HepG2 (cell line): ENCODE results near the gene PPP3R1. TPM values are rescaled to one million over a fixed set of nuclear protein-coding genes. Genes with fewer than 3 reads are reported as not detected.

Experiments used
- DNMT1 ChIP-seq: sonication (generic); formaldehyde crosslinking; IDR thresholded peaks from 2 replicates; pipeline ENCODE4 v1.5.1; 2020; ENCODE audit warnings: mild to moderate bottlenecking, missing genetic modification reagents
- ELF4 ChIP-seq: sonication (generic); formaldehyde crosslinking; IDR thresholded peaks from 2 replicates; pipeline ENCODE4 v1.5.0; 2020; ENCODE audit warnings: missing genetic modification reagents, mild to moderate bottlenecking, moderate library complexity, borderline replicate concordance
- HHEX ChIP-seq: IDR thresholded peaks from 2 replicates; pipeline ENCODE4 v1.6.1; 2016; ENCODE audit warnings: control low read depth
- HNRNPUL1 ChIP-seq: fragments of 200-400 bp; formaldehyde crosslinking; IDR thresholded peaks from 2 replicates; pipeline ENCODE4 v1.6.1; 2017; ENCODE audit warnings: low read depth, mild to moderate bottlenecking, low read length, moderate library complexity
- HOXA3 ChIP-seq: sonication (generic); formaldehyde crosslinking; IDR thresholded peaks from 2 replicates; pipeline ENCODE4 v1.5.0; 2020; ENCODE audit warnings: missing genetic modification reagents
- KAT7 ChIP-seq: IDR thresholded peaks from 2 replicates; pipeline ENCODE4 v1.6.1; 2018; ENCODE audit warnings: borderline replicate concordance, missing compliant biosample characterization
- REPIN1 ChIP-seq: sonication (generic); formaldehyde crosslinking; IDR thresholded peaks from 2 replicates; pipeline ENCODE4 v1.8.0; 2022; ENCODE audit warnings: missing genetic modification reagents, low read depth, mild to moderate bottlenecking, borderline replicate concordance
- RFX3 ChIP-seq: IDR thresholded peaks from 2 replicates; pipeline ENCODE4 v1.6.1; 2016; ENCODE audit warnings: missing biosample characterization, missing genetic modification reagents
- ZFYVE20 ChIP-seq: sonication (generic); formaldehyde crosslinking; IDR thresholded peaks from 2 replicates; pipeline ENCODE4 v1.8.0; 2023; ENCODE audit warnings: low read depth, mild to moderate bottlenecking, moderate library complexity, missing genetic modification reagents, borderline replicate concordance
- ZKSCAN1 ChIP-seq: fragments of 150-350 bp; IDR thresholded peaks from 2 replicates; pipeline ENCODE4 v1.6.1; 2014; ENCODE audit warnings: low read length
- ZNF282 ChIP-seq: fragments of 450-650 bp; IDR thresholded peaks from 2 replicates; pipeline ENCODE4 v1.6.1; 2018; ENCODE audit not compliant: partially characterized antibody
- ZNF761 ChIP-seq: sonication (generic); formaldehyde crosslinking; conservative IDR thresholded peaks from 2 replicates; pipeline ENCODE4 v1.4.0; 2020; ENCODE audit warnings: mild to moderate bottlenecking, missing genetic modification reagents
- ZNF83 ChIP-seq: sonication (generic); formaldehyde crosslinking; IDR thresholded peaks from 2 replicates; pipeline ENCODE4 v1.4.0; 2020; ENCODE audit warnings: missing genetic modification reagents, mild to moderate bottlenecking, borderline replicate concordance
- polyA plus RNA-seq, 8 experiments: library from polyadenylated mRNA; depleted of rRNA in 3 of 8; stranded (reverse) in 7 of 8; unstranded in 1 of 8; fragments of >200 nt; fragmentation: Illumina TruSeq in 4 of 8; extraction: Trizol in 4 of 8; gene quantifications; 2 replicates each; pipeline versions ENCODE4 v1.2.1 to v1.2.3, GENCODE V29; 2011 to 2016; ENCODE audit warnings: low read depth in 4 of 8, missing spikeins in 1 of 8, mixed read lengths in 1 of 8; ENCODE audit not compliant: insufficient read depth in 1 of 8
- total RNA-seq, 5 experiments: library from RNA; depleted of rRNA; stranded (reverse); fragments of >200 nt; fragmentation: Illumina TruSeq; extraction: Trizol; gene quantifications; 2 replicates each; pipeline ENCODE4 v1.2.3, GENCODE V29; 2016; ENCODE audit warnings: low read depth in 1 of 5
- TF ChIP-seq, protein P1 (sequence below): sonication (generic); formaldehyde crosslinking; IDR thresholded peaks from 2 replicates; pipeline ENCODE4 v1.4.0; 2020; ENCODE audit warnings: missing genetic modification reagents, borderline replicate concordance
- TF ChIP-seq, protein P2 (sequence below): sonication (generic); formaldehyde crosslinking; IDR thresholded peaks from 2 replicates; pipeline ENCODE4 v1.8.0; 2023; ENCODE audit warnings: mild to moderate bottlenecking, missing genetic modification reagents
- TF ChIP-seq, protein P3 (sequence below): sonication (generic); formaldehyde crosslinking; IDR thresholded peaks from 2 replicates; pipeline ENCODE4 v1.4.0; 2020; ENCODE audit warnings: missing genetic modification reagents, borderline replicate concordance
- TF ChIP-seq, protein P4 (sequence below): sonication (generic); formaldehyde crosslinking; IDR thresholded peaks from 2 replicates; pipeline ENCODE4 v1.8.1; 2022; ENCODE audit warnings: low read depth, mild to moderate bottlenecking, missing genetic modification reagents

Gene PPP3R1
- total and polyA plus RNA-seq, 2 of the 13 experiments (the other 11 are each of a cell fraction or from before 2014, with no cell fraction given), result 11.6 to 25.7 TPM

DNA sequence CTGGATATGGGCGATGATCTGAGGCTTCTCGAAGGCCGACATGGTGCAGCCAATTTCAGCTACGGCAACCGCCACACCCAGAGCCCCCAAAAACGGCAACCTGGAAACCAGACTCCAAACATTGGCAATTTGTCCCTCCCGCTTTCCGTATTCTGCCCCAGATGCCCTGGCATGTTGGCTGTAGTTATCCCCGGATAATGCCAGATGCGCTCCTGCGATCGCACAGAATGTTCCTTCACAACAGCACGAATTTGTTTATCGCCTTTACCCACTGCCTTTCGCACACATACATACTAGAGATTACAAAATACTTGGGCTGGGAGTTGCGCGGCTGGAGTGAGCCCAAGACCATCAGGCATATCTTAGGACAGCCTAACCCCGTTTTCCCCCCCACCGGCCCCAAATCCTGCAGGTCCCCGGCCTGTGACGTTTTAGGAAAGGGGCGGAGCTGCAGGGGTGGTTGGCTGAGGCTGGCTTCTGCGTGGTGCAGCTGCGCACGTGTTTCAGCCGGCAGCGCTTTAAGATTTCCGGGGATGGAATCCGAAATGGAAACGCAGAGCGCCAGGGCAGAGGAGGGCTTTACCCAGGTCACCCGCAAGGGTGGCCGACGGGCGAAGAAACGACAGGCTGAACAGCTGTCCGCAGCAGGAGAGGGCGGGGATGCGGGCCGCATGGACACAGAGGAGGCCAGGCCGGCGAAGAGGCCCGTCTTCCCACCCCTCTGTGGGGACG lies 94.8 kb downstream of the PPP3R1 start, which contains the start of gene PNO1 (continued):
- TF ChIP-seq, protein P1, sequence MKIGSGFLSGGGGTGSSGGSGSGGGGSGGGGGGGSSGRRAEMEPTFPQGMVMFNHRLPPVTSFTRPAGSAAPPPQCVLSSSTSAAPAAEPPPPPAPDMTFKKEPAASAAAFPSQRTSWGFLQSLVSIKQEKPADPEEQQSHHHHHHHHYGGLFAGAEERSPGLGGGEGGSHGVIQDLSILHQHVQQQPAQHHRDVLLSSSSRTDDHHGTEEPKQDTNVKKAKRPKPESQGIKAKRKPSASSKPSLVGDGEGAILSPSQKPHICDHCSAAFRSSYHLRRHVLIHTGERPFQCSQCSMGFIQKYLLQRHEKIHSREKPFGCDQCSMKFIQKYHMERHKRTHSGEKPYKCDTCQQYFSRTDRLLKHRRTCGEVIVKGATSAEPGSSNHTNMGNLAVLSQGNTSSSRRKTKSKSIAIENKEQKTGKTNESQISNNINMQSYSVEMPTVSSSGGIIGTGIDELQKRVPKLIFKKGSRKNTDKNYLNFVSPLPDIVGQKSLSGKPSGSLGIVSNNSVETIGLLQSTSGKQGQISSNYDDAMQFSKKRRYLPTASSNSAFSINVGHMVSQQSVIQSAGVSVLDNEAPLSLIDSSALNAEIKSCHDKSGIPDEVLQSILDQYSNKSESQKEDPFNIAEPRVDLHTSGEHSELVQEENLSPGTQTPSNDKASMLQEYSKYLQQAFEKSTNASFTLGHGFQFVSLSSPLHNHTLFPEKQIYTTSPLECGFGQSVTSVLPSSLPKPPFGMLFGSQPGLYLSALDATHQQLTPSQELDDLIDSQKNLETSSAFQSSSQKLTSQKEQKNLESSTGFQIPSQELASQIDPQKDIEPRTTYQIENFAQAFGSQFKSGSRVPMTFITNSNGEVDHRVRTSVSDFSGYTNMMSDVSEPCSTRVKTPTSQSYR (CRISPR knock-in tag), result no peak
- no peak; the same call in 1 of the 2 replicates for TF ChIP-seq ZNF83
- TF ChIP-seq ZFYVE20 (CRISPR knock-in tag), result no peak
- TF ChIP-seq, protein P2, sequence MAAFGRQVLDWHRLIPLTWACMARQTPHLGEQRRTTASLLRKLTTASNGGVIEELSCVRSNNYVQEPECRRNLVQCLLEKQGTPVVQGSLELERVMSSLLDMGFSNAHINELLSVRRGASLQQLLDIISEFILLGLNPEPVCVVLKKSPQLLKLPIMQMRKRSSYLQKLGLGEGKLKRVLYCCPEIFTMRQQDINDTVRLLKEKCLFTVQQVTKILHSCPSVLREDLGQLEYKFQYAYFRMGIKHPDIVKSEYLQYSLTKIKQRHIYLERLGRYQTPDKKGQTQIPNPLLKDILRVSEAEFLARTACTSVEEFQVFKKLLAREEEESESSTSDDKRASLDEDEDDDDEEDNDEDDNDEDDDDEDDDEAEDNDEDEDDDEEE, result peak; percentile 28; the same call in 1 of the 2 replicates
- TF ChIP-seq, protein P3, sequence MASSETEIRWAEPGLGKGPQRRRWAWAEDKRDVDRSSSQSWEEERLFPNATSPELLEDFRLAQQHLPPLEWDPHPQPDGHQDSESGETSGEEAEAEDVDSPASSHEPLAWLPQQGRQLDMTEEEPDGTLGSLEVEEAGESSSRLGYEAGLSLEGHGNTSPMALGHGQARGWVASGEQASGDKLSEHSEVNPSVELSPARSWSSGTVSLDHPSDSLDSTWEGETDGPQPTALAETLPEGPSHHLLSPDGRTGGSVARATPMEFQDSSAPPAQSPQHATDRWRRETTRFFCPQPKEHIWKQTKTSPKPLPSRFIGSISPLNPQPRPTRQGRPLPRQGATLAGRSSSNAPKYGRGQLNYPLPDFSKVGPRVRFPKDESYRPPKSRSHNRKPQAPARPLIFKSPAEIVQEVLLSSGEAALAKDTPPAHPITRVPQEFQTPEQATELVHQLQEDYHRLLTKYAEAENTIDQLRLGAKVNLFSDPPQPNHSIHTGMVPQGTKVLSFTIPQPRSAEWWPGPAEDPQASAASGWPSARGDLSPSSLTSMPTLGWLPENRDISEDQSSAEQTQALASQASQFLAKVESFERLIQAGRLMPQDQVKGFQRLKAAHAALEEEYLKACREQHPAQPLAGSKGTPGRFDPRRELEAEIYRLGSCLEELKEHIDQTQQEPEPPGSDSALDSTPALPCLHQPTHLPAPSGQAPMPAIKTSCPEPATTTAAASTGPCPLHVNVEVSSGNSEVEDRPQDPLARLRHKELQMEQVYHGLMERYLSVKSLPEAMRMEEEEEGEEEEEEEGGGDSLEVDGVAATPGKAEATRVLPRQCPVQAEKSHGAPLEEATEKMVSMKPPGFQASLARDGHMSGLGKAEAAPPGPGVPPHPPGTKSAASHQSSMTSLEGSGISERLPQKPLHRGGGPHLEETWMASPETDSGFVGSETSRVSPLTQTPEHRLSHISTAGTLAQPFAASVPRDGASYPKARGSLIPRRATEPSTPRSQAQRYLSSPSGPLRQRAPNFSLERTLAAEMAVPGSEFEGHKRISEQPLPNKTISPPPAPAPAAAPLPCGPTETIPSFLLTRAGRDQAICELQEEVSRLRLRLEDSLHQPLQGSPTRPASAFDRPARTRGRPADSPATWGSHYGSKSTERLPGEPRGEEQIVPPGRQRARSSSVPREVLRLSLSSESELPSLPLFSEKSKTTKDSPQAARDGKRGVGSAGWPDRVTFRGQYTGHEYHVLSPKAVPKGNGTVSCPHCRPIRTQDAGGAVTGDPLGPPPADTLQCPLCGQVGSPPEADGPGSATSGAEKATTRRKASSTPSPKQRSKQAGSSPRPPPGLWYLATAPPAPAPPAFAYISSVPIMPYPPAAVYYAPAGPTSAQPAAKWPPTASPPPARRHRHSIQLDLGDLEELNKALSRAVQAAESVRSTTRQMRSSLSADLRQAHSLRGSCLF (CRISPR knock-in tag), result peak; percentile 46; the same call in 1 of the 2 replicates
- 0 out of 2 replicates have a peak, but pooled peaks have one; percentile 53 for TF ChIP-seq ZNF761 (CRISPR knock-in tag)
- peak; percentile 91 for TF ChIP-seq ELF4 (CRISPR knock-in tag)
- no peak for TF ChIP-seq ZKSCAN1
- TF ChIP-seq DNMT1 (CRISPR knock-in tag), result peak; percentile 61; the same call in 1 of the 2 replicates
- peak; percentile 91; the same call in 1 of the 2 replicates for TF ChIP-seq REPIN1 (CRISPR knock-in tag)
- peak; percentile 18; the same call in 1 of the 2 replicates for TF ChIP-seq HOXA3
- no peak for TF ChIP-seq ZNF282
- TF ChIP-seq HHEX, result peak; percentile 18; the same call in 1 of the 2 replicates
- no peak for TF ChIP-seq HNRNPUL1
- TF ChIP-seq, protein P4, sequence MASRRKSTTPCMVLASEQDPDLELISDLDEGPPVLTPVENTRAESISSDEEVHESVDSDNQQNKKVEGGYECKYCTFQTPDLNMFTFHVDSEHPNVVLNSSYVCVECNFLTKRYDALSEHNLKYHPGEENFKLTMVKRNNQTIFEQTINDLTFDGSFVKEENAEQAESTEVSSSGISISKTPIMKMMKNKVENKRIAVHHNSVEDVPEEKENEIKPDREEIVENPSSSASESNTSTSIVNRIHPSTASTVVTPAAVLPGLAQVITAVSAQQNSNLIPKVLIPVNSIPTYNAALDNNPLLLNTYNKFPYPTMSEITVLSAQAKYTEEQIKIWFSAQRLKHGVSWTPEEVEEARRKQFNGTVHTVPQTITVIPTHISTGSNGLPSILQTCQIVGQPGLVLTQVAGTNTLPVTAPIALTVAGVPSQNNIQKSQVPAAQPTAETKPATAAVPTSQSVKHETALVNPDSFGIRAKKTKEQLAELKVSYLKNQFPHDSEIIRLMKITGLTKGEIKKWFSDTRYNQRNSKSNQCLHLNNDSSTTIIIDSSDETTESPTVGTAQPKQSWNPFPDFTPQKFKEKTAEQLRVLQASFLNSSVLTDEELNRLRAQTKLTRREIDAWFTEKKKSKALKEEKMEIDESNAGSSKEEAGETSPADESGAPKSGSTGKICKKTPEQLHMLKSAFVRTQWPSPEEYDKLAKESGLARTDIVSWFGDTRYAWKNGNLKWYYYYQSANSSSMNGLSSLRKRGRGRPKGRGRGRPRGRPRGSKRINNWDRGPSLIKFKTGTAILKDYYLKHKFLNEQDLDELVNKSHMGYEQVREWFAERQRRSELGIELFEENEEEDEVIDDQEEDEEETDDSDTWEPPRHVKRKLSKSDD (CRISPR knock-in tag), result 0 out of 2 replicates have a peak, but pooled peaks have one; percentile 45
- TF ChIP-seq KAT7 (CRISPR knock-in tag), result 0 out of 2 replicates have a peak, but pooled peaks have one; percentile 51
- TF ChIP-seq RFX3, result peak; percentile 48; the same call in 1 of the 2 replicates
